Sigmoid colon (tissue), 4 donors: Measurements from ENCODE around the gene TMEM179.
"Not testable (repeated sequence)": the region's sequence is repeated elsewhere in the genome, so short reads cannot be mapped to it uniquely, and the experiment has no call there.

Experiments
- CTCF ChIP-seq, 4 experiments: fragments of 450-650 bp in 3 of 4; fragments of 200-600 bp in 1 of 4; IDR thresholded peaks; one replicate each; pipeline ENCODE4 v1.5.1; 2016 to 2019; ENCODE audit warnings: antibody characterized with exemption in 4 of 4, mild to moderate bottlenecking in 3 of 4, moderate library complexity in 2 of 4
- EP300 ChIP-seq, 4 donors: sonication (generic); formaldehyde crosslinking; IDR thresholded peaks; one replicate each; pipeline ENCODE4 v1.6.1; 2017; ENCODE audit warnings: antibody characterized with exemption in 4 of 4
- POLR2A ChIP-seq, 2 donors: fragments of 450-650 bp; IDR thresholded peaks; one replicate each; pipeline ENCODE4 v1.6.1; 2016; ENCODE audit warnings: antibody characterized with exemption in 2 of 2, mild to moderate bottlenecking in 2 of 2, moderate library complexity in 2 of 2
- POLR2AphosphoS5 ChIP-seq, 4 donors: sonication (generic); formaldehyde crosslinking; IDR thresholded peaks; one replicate each; pipeline ENCODE4 v1.6.1; 2017; ENCODE audit warnings: antibody characterized with exemption in 4 of 4

GRCh38 chr14:104653130-104653920 lies 48.8 kb upstream of the TMEM179 start:
- not testable (repeated sequence) for TF ChIP-seq POLR2AphosphoS5, POLR2A, CTCF, EP300 (IDR thresholded peaks at IDR 0.05)
